Measurements from ENCODE around the gene TMEM271.
"Not testable (repeated sequence)": the region's sequence is repeated elsewhere in the genome, so short reads cannot be mapped to it uniquely, and the experiment has no call there.

Gene TMEM271

GRCh38 chr4:578451-579443, 2.7 kb upstream of the TMEM271 start:
- DNase-seq: no peak

- DNase-seq: no peak
These were observed 1.7 kb upstream of the TMEM271 start for GRCh38 chr4:577499-578450.

GRCh38 chr4:576991-577498, 950 bp upstream of the TMEM271 start:
- DNase-seq: no peak

GRCh38 chr4:575281-576141, 584 bp downstream of the TMEM271 start:
- no peak for DNase-seq

GRCh38 chr4:574346-575161, 1.5 kb downstream of the TMEM271 start:
- DNase-seq: no peak

- no peak for DNase-seq
These were observed 2.8 kb downstream of the TMEM271 start for GRCh38 chr4:573122-573892.

- DNase-seq: no peak
These were observed 3.5 kb downstream of the TMEM271 start for GRCh38 chr4:572594-572993.

- DNase-seq: no peak
These were observed 4.1 kb downstream of the TMEM271 start for GRCh38 chr4:571838-572572.

GRCh38 chr4:570754-571153, 5.3 kb downstream of the TMEM271 start:
- DNase-seq: no peak

GRCh38 chr4:569958-570667, 6.0 kb downstream of the TMEM271 start:
- DNase-seq: no peak

- no peak for DNase-seq
These were observed 7.1 kb downstream of the TMEM271 start for GRCh38 chr4:568962-569361.

- no peak for DNase-seq
These were observed 7.8 kb downstream of the TMEM271 start for GRCh38 chr4:568351-568652.

GRCh38 chr4:567457-568350, 8.4 kb downstream of the TMEM271 start:
- DNase-seq: no peak

- no peak for DNase-seq
These were observed 9.4 kb downstream of the TMEM271 start for GRCh38 chr4:566508-567295.

GRCh38 chr4:566035-566434, 10.1 kb downstream of the TMEM271 start:
- DNase-seq: no peak

GRCh38 chr4:565614-566013, 10.5 kb downstream of the TMEM271 start:
- DNase-seq: not testable (repeated sequence)

- not testable (repeated sequence) for DNase-seq
These were observed 13.6 kb downstream of the TMEM271 start for GRCh38 chr4:562458-562857.

Data from CD4-positive, alpha-beta T cell treated with Interleukin-21 for 1 hour (primary cell).